Suppressor macrophage treated with lipopolysaccharide for 1 hour (primary cell): ENCODE results near the gene MPPE1.
A peak's percentile ranks its signal among the peaks of the same experiment; 100 is the strongest.
"Not testable (repeated sequence)": the region's sequence is repeated elsewhere in the genome, so short reads cannot be mapped to it uniquely, and the experiment has no call there.

ENCODE experiments used
- DNase-seq, 3 donors: peaks; one replicate each; pipeline ENCODE4 v3.0.0-alpha.2; 2020 to 2022

MPPE1 gene

DNA sequence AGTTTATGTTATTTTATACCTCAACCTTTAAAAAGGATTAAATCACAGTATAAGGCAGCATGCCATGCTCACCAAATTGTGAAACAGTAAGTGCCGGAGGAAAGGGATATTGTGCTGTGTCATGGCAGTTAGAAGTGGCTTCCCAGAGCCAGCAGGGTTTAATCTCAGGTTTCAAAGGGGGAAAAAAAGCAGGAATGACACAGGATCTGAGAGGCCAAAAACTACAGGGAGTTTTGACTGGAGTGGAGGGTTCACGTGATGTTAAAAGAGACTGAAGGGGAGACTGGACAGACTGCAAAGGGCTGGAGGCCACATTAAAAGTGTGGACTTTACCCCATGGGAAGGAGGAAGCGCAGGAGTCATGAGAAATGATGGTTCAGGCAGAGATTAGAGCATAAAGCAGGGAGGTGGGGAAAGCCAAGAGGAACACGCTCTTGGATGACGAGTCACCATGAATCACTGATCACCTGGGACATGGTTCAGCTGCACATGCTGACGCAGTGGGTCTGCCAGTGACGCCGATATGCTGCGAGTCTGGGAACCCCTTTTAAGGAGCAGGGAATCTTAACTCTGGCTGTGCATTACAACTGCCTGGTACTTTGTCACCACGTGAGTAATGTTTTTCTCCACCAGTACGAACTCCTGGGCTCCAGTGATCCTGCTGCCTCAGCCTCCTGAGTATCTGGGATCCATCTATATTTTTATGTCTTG lies 50.8 kb downstream of the MPPE1 start:
- peak; percentile 95 to 99 (median 97) for DNase-seq

DNA sequence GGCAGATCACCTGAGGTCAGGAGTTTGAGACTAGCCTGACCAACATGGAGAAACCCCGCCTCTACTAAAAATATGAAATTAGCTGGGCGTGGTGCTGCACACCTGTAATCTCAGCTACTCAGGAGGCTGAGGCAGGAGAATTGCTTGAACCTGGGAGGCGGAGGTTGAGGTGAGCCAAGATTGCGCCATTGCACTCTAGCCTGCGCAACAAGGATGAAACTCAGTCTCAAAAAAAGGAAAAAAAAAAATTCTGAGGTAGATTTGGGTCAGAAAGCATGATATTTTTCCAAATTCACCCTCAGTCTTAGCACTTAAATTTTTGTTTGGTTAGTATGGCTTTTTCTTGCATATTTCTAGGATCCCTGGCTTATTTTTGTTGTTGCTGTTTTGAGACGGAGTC lies 53.6 kb downstream of the MPPE1 start:
- DNase-seq = not testable (repeated sequence)

DNA sequence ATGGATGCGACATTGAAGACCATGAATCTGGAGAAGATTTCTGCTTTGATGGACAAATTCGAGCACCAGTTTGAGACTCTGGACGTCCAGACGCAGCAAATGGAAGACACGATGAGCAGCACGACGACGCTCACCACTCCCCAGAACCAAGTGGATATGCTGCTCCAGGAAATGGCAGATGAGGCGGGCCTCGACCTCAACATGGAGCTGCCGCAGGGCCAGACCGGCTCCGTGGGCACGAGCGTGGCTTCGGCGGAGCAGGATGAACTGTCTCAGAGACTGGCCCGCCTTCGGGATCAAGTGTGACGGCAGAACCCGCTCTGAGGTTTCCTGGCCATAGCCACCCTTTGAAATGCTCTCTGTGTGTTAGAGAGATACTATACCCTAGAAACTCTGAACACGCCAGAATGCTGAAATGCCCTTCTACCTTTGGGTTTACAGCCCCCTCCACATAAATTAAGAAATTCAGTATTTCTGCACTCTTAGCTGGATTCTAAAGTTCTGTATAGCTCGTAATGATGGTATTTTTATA lies 56.2 kb downstream of the MPPE1 start:
- peak; percentile 57 to 71 (median 66) for DNase-seq

DNA sequence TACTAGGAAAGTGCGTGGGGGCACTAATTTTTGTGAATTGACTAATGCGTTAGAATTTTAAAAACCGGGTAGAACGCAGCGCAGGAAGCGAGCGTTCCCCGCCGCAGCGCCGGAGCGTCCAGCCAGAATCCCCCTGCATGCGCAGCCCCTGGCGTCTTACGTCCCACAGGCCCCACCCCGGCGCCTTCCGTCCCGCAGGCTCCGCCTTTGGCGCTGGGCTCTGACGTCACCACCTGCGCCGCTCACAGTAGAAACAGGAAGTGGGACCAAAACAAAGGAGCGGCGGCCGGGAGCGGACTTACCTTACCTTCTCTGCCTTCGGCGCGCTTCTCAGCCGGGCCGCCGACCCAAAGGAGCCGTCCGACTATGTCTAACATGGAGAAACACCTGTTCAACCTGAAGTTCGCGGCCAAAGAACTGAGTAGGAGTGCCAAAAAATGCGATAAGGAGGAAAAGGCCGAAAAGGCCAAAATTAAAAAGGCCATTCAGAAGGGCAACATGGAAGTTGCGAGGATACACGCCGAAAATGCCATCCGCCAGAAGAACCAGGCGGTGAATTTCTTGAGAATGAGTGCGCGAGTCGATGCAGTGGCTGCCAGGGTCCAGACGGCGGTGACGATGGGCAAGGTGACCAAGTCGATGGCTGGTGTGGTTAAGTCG lies 56.8 kb downstream of the MPPE1 start, which contains the start of gene CHMP1B:
TSS of gene CHMP1B (plus strand) at position 268 of the 660 bp plus-strand sequence. CDS start at position 367, 99 bp downstream.
- peak; percentile 97 to 99 (median 99) for DNase-seq

DNA sequence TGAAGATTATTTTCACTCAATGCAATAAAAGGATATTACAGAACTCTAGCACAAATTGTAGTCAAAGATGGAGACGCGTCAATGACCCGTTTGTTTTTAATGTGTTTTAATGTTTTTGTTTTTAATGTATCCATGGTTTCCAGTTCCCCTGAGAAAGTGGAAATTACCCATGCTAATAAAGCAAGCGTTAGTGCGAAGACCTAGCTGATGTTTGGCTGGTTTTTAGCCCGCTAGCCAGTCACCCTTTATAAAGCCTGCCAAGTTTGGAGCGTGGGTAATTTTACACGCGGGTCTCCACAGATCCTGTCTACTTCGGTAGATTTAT lies 57.3 kb downstream of the MPPE1 start:
- DNase-seq = peak in 2 of 3 donors; percentile 66 to 75

DNA sequence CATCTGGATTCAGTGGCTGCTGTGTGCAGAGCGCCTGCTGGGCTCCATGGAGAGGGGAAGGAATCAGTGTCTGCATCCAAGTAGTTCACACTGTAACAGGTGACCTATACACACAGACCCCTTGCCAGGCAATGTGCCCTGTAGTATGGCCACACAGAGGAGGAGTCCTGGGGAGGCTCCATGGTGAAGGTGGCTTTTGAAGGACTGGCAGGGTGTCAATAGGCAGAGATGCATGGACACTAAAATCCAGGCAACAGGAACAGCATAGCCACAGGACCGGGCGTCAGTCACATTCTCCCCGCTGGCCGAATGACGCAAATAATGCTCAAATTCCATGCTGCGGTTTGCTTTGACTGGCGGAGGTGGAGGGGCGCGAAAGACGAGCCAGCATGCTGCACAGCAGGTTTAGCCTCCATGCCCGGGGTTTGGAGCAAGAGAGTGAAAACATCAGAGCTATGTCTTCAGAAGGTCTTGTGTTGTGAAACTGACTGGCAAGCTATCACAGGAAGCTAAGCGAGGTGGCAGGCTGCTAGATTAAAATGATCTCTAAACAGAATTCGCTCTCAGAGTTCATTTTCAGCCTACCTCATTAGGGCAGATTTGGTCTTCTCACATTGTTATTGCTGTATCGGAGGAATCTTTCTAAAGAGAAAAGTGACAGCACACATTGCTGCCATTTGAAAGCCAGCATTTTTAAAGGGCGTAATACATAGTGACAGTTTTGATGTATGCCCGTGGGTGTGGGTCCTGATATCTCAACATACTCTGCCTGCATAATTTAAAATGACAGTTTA lies 58.1 kb downstream of the MPPE1 start:
- peak; percentile 48 to 66 (median 65) for DNase-seq

DNA sequence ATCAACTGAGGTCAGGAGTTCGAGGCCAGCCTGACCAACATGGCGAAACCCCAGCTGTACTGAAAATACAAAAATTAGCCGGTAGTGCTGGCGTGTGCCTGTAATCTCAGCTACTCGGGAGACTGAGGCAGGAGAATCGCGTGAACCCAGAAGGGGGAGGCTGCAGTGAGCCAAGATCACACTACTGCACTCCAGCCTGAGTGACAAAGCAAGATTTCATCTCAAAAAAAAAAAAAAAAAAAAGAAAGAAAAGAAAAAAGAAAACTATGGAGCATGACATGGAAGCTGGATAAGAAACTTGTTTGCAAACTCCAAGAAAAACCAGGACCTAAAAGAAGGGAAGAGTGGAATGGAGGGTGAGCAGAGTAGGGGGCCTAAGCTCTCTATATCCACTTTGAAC lies 58.8 kb downstream of the MPPE1 start:
- DNase-seq = no peak

DNA sequence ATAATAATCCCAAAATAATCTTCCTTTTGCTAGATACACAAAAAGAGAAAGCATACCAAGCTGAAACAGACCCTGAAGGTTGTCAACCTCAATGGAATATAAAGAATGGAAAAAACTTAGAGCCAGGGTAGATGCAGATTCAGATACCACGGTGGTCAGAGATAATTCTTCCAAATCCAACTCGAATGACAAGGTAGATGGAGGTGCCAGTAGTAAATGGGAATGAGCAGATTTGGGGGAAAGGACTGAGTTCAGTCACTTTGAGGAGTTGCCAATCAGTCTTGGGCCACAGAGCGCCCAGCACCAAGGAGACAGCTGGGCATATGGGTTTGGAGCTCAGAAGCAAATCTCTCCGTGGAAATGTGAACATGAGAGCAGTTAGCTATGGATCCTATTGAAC lies 60.3 kb downstream of the MPPE1 start:
- no peak for DNase-seq

DNA sequence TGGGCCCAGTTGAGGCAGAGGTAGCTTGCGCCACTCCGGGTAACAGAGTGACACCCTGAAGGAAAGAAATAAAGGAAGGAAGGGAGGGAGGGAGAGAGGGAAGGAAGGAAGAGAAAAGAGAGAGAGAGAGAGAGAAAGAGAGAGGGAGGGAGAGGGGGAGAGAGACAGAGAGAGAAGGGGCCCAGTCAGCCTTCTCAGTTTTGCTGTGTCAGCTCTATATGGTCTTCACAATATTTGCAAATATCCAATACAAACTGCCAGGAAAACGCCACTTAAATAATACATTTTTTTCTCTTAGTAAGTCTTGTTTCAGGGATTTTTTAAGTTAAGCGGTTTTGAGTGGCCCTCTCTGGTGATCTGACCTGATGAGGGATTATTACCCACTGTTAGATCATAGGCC lies 62.5 kb downstream of the MPPE1 start:
- DNase-seq = no peak

DNA sequence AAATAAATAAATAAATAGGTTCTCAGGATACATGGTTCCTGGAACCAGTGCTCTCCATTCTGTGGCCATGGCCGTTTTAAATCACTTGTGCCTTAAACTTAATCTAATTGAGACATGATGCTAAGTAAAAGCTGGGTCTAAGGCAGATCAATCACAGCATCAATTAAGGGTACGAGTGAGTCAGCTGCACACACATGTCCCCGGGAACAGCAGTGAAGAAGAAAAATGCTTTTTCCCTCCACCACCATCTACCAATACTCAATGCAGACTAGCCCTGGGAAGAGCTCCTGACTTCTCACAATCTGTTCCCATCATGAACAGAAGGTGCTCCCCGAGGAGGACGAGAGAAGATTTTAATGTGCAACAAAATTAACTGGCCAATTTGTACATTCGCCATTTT lies 63.7 kb downstream of the MPPE1 start:
- DNase-seq = no peak

DNA sequence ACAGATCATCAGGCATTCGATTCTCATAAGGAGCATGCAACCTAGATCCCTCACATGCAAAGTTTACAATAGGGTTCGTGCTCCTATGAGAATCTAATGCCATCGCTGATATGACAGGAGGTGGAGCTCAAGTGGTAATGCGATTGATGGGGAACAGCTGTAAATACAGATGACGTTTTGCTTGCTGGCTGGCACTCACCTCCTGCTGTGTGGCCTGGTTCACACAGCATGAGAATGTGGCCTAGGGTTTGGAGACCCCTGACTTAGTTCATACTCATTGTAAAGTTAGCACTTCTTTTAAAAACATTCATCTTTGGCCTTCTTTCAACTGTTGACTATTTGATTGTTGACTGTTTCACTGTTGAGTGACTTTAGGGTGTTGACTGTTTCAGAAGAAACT lies 65.6 kb downstream of the MPPE1 start:
- no peak for DNase-seq

DNA sequence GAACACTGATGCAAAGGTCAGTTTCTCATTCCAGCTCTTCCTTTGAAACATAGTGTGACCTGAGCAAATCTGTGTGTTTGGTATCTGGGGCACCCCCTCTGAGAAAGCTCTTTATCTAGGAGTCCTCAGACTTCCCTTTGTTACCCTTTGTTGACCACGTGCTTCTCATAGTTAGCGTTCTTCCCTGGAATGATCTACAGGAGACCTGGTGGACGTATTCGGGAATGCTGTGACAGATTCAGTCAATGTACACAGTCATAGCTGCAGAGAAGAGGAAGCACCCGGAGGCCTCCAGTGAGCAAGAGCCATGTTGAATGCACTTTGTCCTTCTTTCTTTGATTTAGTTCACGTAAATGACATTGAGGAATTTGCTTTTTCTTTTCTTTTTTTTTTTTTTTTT lies 67.6 kb downstream of the MPPE1 start:
- DNase-seq = no peak

DNA sequence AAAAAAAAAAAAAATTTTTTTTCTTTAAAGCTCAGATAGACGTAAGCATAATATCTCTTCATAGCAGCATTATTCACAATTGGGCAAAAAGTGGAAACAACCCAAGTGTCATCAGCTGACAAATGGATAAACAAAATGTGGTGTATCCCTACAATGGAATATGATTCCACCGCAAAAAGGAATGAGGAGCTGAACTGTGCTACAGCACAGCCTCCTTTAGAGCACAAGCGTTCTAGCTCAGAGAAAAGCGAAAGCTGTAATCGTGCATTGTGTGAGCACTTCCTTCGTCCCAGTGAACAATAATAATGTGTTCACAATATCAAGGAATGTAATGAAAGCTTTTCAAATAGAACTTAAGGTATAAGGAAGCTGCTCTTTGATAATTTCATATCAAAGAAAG lies 68.6 kb downstream of the MPPE1 start:
- no peak for DNase-seq

DNA sequence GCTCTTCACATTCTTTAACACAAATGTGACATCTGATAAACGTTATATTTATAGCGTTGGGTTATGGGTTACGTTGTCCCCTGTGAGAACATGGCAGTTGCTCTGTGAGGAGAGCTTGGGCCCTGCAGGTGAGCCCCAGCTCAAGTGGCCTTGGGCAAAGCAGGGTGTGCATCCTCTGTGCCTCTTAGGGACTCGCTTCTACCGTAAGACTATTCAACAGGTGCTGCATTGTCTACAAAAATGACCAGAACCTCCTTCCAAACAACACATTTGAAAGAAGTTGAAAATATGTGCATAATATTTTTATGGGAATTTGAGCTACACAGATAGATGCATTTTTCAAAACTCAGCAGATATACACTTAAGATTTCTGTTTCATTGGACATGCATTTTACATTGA lies 73.3 kb downstream of the MPPE1 start:
- no peak for DNase-seq
